ENCODE results near the gene CACNA1D.

The CACNA1D gene

GRCh38 chr3:53591646-53592045 lies 97.2 kb downstream of the CACNA1D start:
- no peak overlapping the region for H3K9ac ChIP-seq (ENCODE audit: low read length)
- H3K4me1 ChIP-seq (ENCODE audit: control insufficient read depth, insufficient read depth, low read length), result no peaks in the 10 kb centered on the region
- H3K36me3 ChIP-seq (ENCODE audit: control insufficient read depth, insufficient read depth, low read length), result no peaks in the 10 kb centered on the region
- no peak overlapping the region for H3K4me3 ChIP-seq (ENCODE audit: low read length)
- H3K27me3 ChIP-seq (ENCODE audit: control insufficient read depth, insufficient read depth, low read length), result no peaks in the 10 kb centered on the region
- H3K9me3 ChIP-seq (ENCODE audit: control insufficient read depth, low read length), result no peaks in the 10 kb centered on the region

GRCh38 chr3:53592862-53593261 lies 98.5 kb downstream of the CACNA1D start:
- Histone ChIP-seq H3K9me3 (ENCODE audit: control insufficient read depth, low read length) (no peaks in the 10 kb centered on the region), H3K4me3 (ENCODE audit: low read length) (no peak overlapping the region), H3K27me3 (ENCODE audit: control insufficient read depth, insufficient read depth, low read length) (no peaks in the 10 kb centered on the region), H3K36me3 (ENCODE audit: control insufficient read depth, insufficient read depth, low read length) (no peaks in the 10 kb centered on the region), H3K4me1 (ENCODE audit: control insufficient read depth, insufficient read depth, low read length) (no peaks in the 10 kb centered on the region), H3K9ac (ENCODE audit: low read length) (no peak overlapping the region)

GRCh38 chr3:53593611-53594010 lies 99.2 kb downstream of the CACNA1D start:
- H3K9me3 ChIP-seq (ENCODE audit: control insufficient read depth, low read length), result no peaks in the 10 kb centered on the region
- H3K27me3 ChIP-seq (ENCODE audit: control insufficient read depth, insufficient read depth, low read length), result no peaks in the 10 kb centered on the region
- no peak overlapping the region for H3K4me3 ChIP-seq (ENCODE audit: low read length)
- H3K9ac ChIP-seq (ENCODE audit: low read length), result no peak overlapping the region
- H3K4me1 ChIP-seq (ENCODE audit: control insufficient read depth, insufficient read depth, low read length), result no peaks in the 10 kb centered on the region
- H3K36me3 ChIP-seq (ENCODE audit: control insufficient read depth, insufficient read depth, low read length), result no peaks in the 10 kb centered on the region

GRCh38 chr3:53594276-53594675 lies 99.9 kb downstream of the CACNA1D start:
- Histone ChIP-seq H3K27me3 (ENCODE audit: control insufficient read depth, insufficient read depth, low read length) (no peaks in the 10 kb centered on the region), H3K9me3 (ENCODE audit: control insufficient read depth, low read length) (no peaks in the 10 kb centered on the region), H3K36me3 (ENCODE audit: control insufficient read depth, insufficient read depth, low read length) (no peaks in the 10 kb centered on the region), H3K4me1 (ENCODE audit: control insufficient read depth, insufficient read depth, low read length) (no peaks in the 10 kb centered on the region), H3K4me3 (ENCODE audit: low read length) (no peak overlapping the region), H3K9ac (ENCODE audit: low read length) (no peak overlapping the region)

GRCh38 chr3:53595660-53596059 lies 101.2 kb downstream of the CACNA1D start:
- Histone ChIP-seq H3K27me3 (ENCODE audit: control insufficient read depth, insufficient read depth, low read length) (no peaks in the 10 kb centered on the region), H3K36me3 (ENCODE audit: control insufficient read depth, insufficient read depth, low read length) (no peaks in the 10 kb centered on the region), H3K9ac (ENCODE audit: low read length) (no peak overlapping the region), H3K4me3 (ENCODE audit: low read length) (no peak overlapping the region), H3K4me1 (ENCODE audit: control insufficient read depth, insufficient read depth, low read length) (no peaks in the 10 kb centered on the region), H3K9me3 (ENCODE audit: control insufficient read depth, low read length) (no peaks in the 10 kb centered on the region)

- Histone ChIP-seq H3K9ac (ENCODE audit: low read length) (no peak overlapping the region), H3K4me1 (ENCODE audit: control insufficient read depth, insufficient read depth, low read length) (no peaks in the 10 kb centered on the region), H3K4me3 (ENCODE audit: low read length) (no peak overlapping the region), H3K27me3 (ENCODE audit: control insufficient read depth, insufficient read depth, low read length) (no peaks in the 10 kb centered on the region), H3K9me3 (ENCODE audit: control insufficient read depth, low read length) (no peaks in the 10 kb centered on the region), H3K36me3 (ENCODE audit: control insufficient read depth, insufficient read depth, low read length) (no peaks in the 10 kb centered on the region)
Measured at GRCh38 chr3:53597136-53597915, 102.9 kb downstream of the CACNA1D start.

GRCh38 chr3:53599771-53600170 lies 105.4 kb downstream of the CACNA1D start:
- Histone ChIP-seq H3K9me3 (ENCODE audit: control insufficient read depth, low read length) (no peaks in the 10 kb centered on the region), H3K9ac (ENCODE audit: low read length) (no peak overlapping the region), H3K4me1 (ENCODE audit: control insufficient read depth, insufficient read depth, low read length) (no peaks in the 10 kb centered on the region), H3K36me3 (ENCODE audit: control insufficient read depth, insufficient read depth, low read length) (no peaks in the 10 kb centered on the region), H3K27me3 (ENCODE audit: control insufficient read depth, insufficient read depth, low read length) (no peaks in the 10 kb centered on the region), H3K4me3 (ENCODE audit: low read length) (no peak overlapping the region)

GRCh38 chr3:53602866-53603265 lies 108.5 kb downstream of the CACNA1D start:
- Histone ChIP-seq H3K4me1 (ENCODE audit: control insufficient read depth, insufficient read depth, low read length) (no peaks in the 10 kb centered on the region), H3K9ac (ENCODE audit: low read length) (no peak overlapping the region)

GRCh38 chr3:53604232-53604631 lies 109.8 kb downstream of the CACNA1D start:
- Histone ChIP-seq H3K9me3 (ENCODE audit: control insufficient read depth, low read length) (no peaks in the 10 kb centered on the region), H3K4me3 (ENCODE audit: low read length) (no peak overlapping the region), H3K9ac (ENCODE audit: low read length) (no peak overlapping the region), H3K36me3 (ENCODE audit: control insufficient read depth, insufficient read depth, low read length) (no peaks in the 10 kb centered on the region), H3K27me3 (ENCODE audit: control insufficient read depth, insufficient read depth, low read length) (no peaks in the 10 kb centered on the region), H3K4me1 (ENCODE audit: control insufficient read depth, insufficient read depth, low read length) (no peaks in the 10 kb centered on the region)

More at GRCh38 chr3:53602866-53603265, 108.5 kb downstream of the CACNA1D start:
- no peak overlapping the region for H3K4me3 ChIP-seq (ENCODE audit: low read length)
- H3K36me3 ChIP-seq (ENCODE audit: control insufficient read depth, insufficient read depth, low read length), result no peaks in the 10 kb centered on the region
- no peaks in the 10 kb centered on the region for H3K27me3 ChIP-seq (ENCODE audit: control insufficient read depth, insufficient read depth, low read length)
- H3K9me3 ChIP-seq (ENCODE audit: control insufficient read depth, low read length), result no peaks in the 10 kb centered on the region

GRCh38 chr3:53606793-53607192 lies 112.4 kb downstream of the CACNA1D start:
- H3K27me3 ChIP-seq (ENCODE audit: control insufficient read depth, insufficient read depth, low read length), result no peaks in the 10 kb centered on the region
- H3K4me3 ChIP-seq (ENCODE audit: low read length), result no peak overlapping the region
- no peaks in the 10 kb centered on the region for H3K9me3 ChIP-seq (ENCODE audit: control insufficient read depth, low read length)
- no peak overlapping the region for H3K9ac ChIP-seq (ENCODE audit: low read length)
- no peaks in the 10 kb centered on the region for H3K36me3 ChIP-seq (ENCODE audit: control insufficient read depth, insufficient read depth, low read length)
- H3K4me1 ChIP-seq (ENCODE audit: control insufficient read depth, insufficient read depth, low read length), result no peaks in the 10 kb centered on the region

- Histone ChIP-seq H3K9ac (ENCODE audit: low read length) (no peak overlapping the region), H3K4me3 (ENCODE audit: low read length) (no peak overlapping the region), H3K9me3 (ENCODE audit: control insufficient read depth, low read length) (no peaks in the 10 kb centered on the region), H3K4me1 (ENCODE audit: control insufficient read depth, insufficient read depth, low read length) (no peaks in the 10 kb centered on the region), H3K27me3 (ENCODE audit: control insufficient read depth, insufficient read depth, low read length) (no peaks in the 10 kb centered on the region), H3K36me3 (ENCODE audit: control insufficient read depth, insufficient read depth, low read length) (no peaks in the 10 kb centered on the region)
Measured at GRCh38 chr3:53612508-53612907, 118.1 kb downstream of the CACNA1D start.

- no peaks in the 10 kb centered on the region for H3K36me3 ChIP-seq (ENCODE audit: control insufficient read depth, insufficient read depth, low read length)
- no peaks in the 10 kb centered on the region for H3K4me1 ChIP-seq (ENCODE audit: control insufficient read depth, insufficient read depth, low read length)
- no peak overlapping the region for H3K9ac ChIP-seq (ENCODE audit: low read length)
- no peak overlapping the region for H3K4me3 ChIP-seq (ENCODE audit: low read length)
- H3K9me3 ChIP-seq (ENCODE audit: control insufficient read depth, low read length), result no peaks in the 10 kb centered on the region
- peaks cover 2% of the 10 kb centered on the region for H3K27me3 ChIP-seq (ENCODE audit: control insufficient read depth, insufficient read depth, low read length)
Measured at GRCh38 chr3:53613125-53613524, 118.7 kb downstream of the CACNA1D start.

GRCh38 chr3:53614307-53614706 lies 119.9 kb downstream of the CACNA1D start:
- Histone ChIP-seq H3K36me3 (ENCODE audit: control insufficient read depth, insufficient read depth, low read length) (no peaks in the 10 kb centered on the region), H3K27me3 (ENCODE audit: control insufficient read depth, insufficient read depth, low read length) (peaks cover 2% of the 10 kb centered on the region), H3K9me3 (ENCODE audit: control insufficient read depth, low read length) (no peaks in the 10 kb centered on the region), H3K9ac (ENCODE audit: low read length) (no peak overlapping the region), H3K4me1 (ENCODE audit: control insufficient read depth, insufficient read depth, low read length) (no peaks in the 10 kb centered on the region), H3K4me3 (ENCODE audit: low read length) (no peak overlapping the region)
